Left ventricle myocardium superior (tissue), 1 donor: ENCODE results near the gene C12orf43. TPM values are rescaled to one million over a fixed set of nuclear protein-coding genes. Genes with fewer than 3 reads are reported as not detected.

Experiments used
- ATAC-seq: fragments of 200-7000 bp; cut with Tn5 transposase; one replicate; pipeline ENCODE4 v1.9.1; 2020; ENCODE audit warnings: mild to moderate bottlenecking, moderate library complexity
- DNase-seq: peaks from one replicate; pipeline ENCODE4 v3.0.0-alpha.2; 2020
- intact Hi-C: fragments of 100-400 bp; cut with micrococcal nuclease; formaldehyde crosslinking; loops from one replicate; pipeline ENCODE4 v1.11.0; 2022
- total RNA-seq: library from RNA; stranded (reverse); fragmentation: NEBNext Ultra II Directional; extraction: Animal tissue kit (Norgen Biotek cat#: 25700); gene quantifications from one replicate; pipeline ENCODE4 v1.2.1, GENCODE V29; 2021
- donor health status: DM: no; HTN: yes; CAD: no; lungs with severe emphysema.

The C12orf43 gene
- total RNA-seq, 1 donor from 2014 or later = 8.7 TPM

GRCh38 chr12:120959111-120959878 is 57.0 kb downstream of the C12orf43 start:
- intact Hi-C loops = no loop called here
- ATAC-seq (no peak), DNase-seq (no peak)

GRCh38 chr12:120956579-120957300 is 59.5 kb downstream of the C12orf43 start:
- DNase-seq (no peak), ATAC-seq (no peak)
- intact Hi-C loops = no loop called here

- intact Hi-C loops = no loop called here
- no peak for ATAC-seq
- DNase-seq = no peak
These were observed 61.1 kb downstream of the C12orf43 start for GRCh38 chr12:120955232-120955631.

GRCh38 chr12:120950807-120951206 is 65.5 kb downstream of the C12orf43 start:
- DNase-seq (no peak), ATAC-seq (no peak)
- intact Hi-C loops = no loop called here

Other genes starting within 250 kb of the C12orf43 start
- gene SPPL3, start 112.1 kb downstream of the C12orf43 start, total RNA-seq = 34.6 TPM
- not detected for gene HNF1A, start 37.9 kb downstream of the C12orf43 start, total RNA-seq
- gene OASL, start 22.8 kb upstream of the C12orf43 start, total RNA-seq = 0.55 TPM
- gene P2RX7, start 116.4 kb upstream of the C12orf43 start, total RNA-seq = 1.9 TPM
- 4.9 TPM for gene P2RX4, start 193.6 kb upstream of the C12orf43 start, total RNA-seq